ENCODE measurements around the gene JAM3. TPM values are rescaled to one million over a fixed set of nuclear protein-coding genes. Genes with fewer than 3 reads are reported as not detected.

JAM3 gene
- total RNA-seq, 1 donor = 61.6 TPM

DNA sequence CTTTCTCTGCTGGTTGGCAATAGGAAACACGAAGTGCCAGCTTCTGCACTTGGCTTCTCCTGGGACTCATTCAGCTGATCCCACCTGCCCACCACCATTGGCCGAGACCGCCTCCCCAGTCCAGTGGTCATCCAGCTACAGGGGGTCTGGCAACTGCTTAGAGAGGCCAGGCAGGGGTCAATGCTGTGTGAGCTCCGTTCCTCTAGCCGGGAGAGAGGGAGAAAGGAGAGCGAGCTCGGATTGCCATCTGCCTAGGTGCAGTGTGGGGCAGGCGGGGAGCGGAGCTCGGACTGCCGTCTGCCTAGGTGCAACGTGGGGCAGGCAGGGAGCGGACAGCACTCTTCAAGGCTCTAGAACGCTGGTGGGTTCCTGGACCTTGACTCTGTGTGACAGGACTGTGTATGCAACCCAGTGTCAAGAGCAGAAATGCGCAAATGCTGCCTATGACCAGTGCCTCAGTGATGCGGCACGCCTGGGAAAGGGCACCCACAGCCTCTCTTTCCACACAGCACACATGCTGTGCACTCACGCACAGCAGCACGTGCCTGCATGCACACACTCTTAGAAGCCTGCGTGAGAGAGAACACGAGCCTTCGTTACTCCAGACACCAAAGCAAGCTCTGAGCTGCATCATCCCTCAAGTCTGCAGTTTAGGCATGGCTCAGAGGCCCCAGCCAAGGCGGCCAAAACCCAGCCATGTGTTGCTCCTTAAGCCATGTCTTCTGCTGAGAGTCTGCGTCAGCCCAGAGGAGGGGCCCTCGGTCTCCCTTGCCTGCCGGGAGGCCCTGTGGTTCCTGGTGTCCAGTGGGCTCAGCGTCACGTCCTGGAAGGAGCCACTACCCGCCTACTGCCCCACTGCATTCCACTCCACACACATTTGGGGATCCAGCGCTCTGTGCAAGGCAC lies 26.8 kb upstream of the JAM3 start:
- no peak for DNase-seq (ENCODE audit: low read depth)
- TF ChIP-seq, protein P1, sequence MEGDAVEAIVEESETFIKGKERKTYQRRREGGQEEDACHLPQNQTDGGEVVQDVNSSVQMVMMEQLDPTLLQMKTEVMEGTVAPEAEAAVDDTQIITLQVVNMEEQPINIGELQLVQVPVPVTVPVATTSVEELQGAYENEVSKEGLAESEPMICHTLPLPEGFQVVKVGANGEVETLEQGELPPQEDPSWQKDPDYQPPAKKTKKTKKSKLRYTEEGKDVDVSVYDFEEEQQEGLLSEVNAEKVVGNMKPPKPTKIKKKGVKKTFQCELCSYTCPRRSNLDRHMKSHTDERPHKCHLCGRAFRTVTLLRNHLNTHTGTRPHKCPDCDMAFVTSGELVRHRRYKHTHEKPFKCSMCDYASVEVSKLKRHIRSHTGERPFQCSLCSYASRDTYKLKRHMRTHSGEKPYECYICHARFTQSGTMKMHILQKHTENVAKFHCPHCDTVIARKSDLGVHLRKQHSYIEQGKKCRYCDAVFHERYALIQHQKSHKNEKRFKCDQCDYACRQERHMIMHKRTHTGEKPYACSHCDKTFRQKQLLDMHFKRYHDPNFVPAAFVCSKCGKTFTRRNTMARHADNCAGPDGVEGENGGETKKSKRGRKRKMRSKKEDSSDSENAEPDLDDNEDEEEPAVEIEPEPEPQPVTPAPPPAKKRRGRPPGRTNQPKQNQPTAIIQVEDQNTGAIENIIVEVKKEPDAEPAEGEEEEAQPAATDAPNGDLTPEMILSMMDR (IDR thresholded peaks at IDR 0.05; ENCODE audit: insufficient read depth, low read length) = no peak
- no peak overlapping the region for H3K4me3 ChIP-seq (ENCODE audit: low read depth, low read length)

DNA sequence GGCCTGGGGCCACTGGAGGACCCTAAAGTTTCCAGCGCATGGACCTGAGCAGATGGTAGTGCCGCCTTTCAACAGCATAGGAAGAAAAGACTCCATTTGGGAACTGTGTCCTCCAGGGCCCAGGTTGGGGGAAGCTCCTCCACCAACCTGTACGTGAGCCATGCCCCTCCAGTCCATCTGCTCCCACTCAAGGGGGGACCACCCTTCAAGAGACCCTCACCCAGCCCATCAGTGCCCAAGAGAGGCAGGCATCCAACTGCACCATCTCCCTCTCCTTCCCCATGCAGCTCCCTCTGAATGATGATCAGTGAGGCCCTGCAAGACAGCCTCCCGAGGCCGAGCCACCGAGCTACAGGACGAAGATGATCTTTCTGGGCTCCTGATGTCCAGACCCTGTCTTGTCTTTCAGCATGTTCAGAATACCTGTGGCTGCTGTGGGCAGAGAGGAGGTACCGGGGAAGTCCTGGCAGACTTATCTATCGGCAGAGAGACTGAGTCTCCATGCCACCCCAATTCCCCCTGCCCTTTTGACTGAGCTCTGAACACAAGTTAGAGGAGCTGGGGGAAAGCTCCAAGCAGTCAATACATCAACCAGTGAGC lies 25.0 kb upstream of the JAM3 start:
- TF ChIP-seq, protein P1 (IDR thresholded peaks at IDR 0.05; ENCODE audit: insufficient read depth, low read length) = no peak
- H3K4me3 ChIP-seq (ENCODE audit: low read depth, low read length) = no peak overlapping the region
- no peak for DNase-seq (ENCODE audit: low read depth)

DNA sequence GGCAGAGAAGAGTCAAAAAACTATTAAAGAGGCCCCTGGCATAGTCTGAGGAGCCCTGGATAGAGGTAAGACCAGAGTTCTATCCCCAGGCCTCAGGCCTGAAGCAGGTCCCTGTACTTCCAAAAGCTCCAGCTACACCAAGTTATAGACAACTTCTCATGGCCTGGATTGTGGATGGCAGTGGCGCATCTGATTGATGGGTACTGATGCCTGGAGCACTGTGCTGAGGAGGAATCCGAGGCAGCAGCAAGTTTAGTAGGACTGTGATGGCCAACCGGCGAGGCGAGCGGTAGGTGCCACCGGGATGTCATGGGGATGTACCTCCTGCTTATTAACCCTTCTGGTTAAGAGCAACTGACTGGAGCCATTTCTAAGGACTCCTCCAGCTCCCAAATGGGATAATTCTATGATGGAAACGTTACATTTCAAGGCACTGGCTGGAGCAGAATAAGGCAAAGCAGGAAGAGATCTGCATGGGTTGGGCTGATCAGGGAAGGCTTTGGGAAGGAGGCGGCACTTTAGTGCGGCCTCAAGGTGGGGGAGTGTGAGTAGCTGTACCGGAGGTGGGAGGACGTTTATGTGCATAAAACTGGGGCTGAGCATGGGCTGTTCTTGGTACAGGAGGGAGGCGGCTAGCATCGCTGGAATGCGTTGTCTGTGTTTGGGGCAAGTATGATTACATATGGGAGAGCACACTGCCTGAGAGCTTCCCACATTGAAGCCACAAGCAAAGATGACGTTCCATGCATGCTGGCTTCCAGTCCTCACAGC lies 24.2 kb upstream of the JAM3 start:
- no peak for DNase-seq (ENCODE audit: low read depth)
- TF ChIP-seq, protein P1 (IDR thresholded peaks at IDR 0.05; ENCODE audit: insufficient read depth, low read length) = no peak
- H3K4me3 ChIP-seq (ENCODE audit: low read depth, low read length) = no peak overlapping the region

DNA sequence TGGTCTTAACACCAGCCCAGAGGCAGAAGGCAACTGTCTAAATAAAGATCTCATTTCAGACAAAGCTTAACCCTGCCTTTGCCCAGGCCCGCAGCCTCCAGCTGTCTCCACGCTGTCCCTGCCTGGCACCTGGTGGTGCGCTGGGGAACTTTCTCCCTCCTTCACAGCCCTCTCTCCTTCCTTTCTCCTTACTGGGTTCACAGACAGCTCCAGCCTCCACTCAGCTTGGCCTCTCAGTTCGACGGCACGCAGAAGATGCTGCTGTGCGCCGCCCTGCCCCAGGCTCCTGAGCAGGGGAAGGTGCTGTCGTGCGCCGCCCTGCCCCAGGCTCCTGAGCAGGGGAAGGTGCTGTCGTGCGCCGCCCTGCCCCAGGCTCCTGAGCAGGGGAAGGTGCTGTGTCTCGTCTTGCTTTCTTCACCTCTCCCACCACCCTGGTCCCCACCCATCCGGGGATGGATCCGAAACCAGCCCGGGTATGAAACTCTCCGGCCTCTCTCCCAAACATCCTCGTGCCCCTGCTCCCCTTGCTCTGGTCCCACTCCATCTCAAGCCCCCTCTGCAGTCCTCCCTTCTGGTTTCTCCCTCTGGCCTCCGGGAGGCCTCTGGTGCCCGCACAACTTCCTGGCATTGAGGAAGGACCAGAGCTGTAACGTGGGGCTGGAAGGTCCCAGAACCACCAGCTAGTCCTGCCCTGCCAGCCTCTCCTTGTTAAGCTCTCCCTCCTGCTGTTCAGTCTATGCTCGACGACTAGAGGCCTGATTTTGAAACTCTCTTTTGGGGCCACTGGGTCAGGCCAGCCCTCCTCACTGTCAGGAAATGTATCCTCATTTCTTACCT lies 22.9 kb upstream of the JAM3 start:
- TF ChIP-seq, protein P1 (IDR thresholded peaks at IDR 0.05; ENCODE audit: insufficient read depth, low read length) = peak; percentile 58
- H3K4me3 ChIP-seq (ENCODE audit: low read depth, low read length) = no peak overlapping the region
- DNase-seq (ENCODE audit: low read depth) = no peak

DNA sequence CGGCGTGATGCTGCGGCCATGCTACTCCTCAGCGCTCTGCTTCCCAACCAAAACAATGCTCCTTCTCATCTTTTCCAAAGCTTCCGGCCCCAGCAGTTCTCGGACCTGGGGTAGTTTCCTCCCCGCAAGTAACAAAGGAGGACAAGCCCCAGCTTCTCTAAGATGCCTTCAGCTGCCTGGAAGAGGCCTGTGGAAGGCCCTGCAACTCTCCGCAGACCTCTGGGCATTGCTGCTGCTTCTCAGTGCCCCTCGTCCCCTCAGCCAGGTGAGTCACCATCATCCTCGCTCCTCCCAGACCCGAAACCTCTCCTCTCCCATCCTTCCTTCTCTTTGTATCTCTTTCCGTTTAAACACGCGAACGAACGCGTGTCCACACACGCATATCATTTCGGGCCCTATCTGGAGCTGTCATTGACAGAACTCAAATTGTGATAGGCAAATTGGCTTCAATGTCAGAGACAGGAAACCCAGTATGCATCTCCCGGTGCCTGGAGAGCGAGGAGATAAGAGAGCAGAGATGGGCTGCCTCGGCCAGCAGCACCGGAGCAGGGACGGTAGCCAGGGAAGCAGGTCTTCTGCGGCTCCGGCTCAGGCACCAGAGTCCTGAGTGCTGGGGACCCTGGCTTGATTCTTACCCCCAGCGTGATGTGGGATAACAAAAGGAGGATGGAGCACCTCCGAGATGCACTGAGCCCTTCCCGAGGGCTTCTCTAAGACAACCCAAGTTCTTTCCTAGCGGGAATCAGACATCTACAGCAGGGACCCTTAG lies 22.0 kb upstream of the JAM3 start:
- H3K4me3 ChIP-seq (ENCODE audit: low read depth, low read length) = peak overlapping the region; percentile 39
- TF ChIP-seq, protein P1 (IDR thresholded peaks at IDR 0.05; ENCODE audit: insufficient read depth, low read length) = no peak
- no peak for DNase-seq (ENCODE audit: low read depth)

All from fibroblast of the aortic adventitia (primary cell).